Spleen (tissue), 7 donors: ENCODE data around the gene RORB.

Source experiments
- CTCF ChIP-seq, 11 experiments: fragments of 200-600 bp in 7 of 11; fragments of 450-650 bp in 4 of 11; sonication (generic) in 4 of 11; IDR thresholded peaks in 8 of 11; conservative IDR thresholded peaks in 3 of 11; 1 replicate in 7 of 11; 2 replicates in 4 of 11; pipeline versions ENCODE4 v1.4.0 to v1.8.0; 2016 to 2021; ENCODE audit warnings: antibody characterized with exemption in 11 of 11, inconsistent platforms in 4 of 11, mild to moderate bottlenecking in 1 of 11
- POLR2A ChIP-seq, 3 donors: fragments of 450-650 bp; IDR thresholded peaks; one replicate each; pipeline ENCODE4 v1.5.1; 2017; ENCODE audit warnings: antibody characterized with exemption in 3 of 3, mild to moderate bottlenecking in 1 of 3
- POLR2AphosphoS5 ChIP-seq, 3 donors: sonication (generic); formaldehyde crosslinking; IDR thresholded peaks; one replicate each; pipeline ENCODE4 v1.5.1; 2017; ENCODE audit warnings: antibody characterized with exemption in 3 of 3
- donor health status: DM: no; HTN: no; CAD: no; lungs with moderate emphysema.
- donor health status: DM: no; HTN: no; CAD: no.
- donor health status: DM: no; HTN: no; CAD: no.

- TF ChIP-seq CTCF (IDR thresholded peaks at IDR 0.05 in 8 of 11, conservative IDR thresholded peaks at IDR 0.05 in 3 of 11) (no peak), POLR2AphosphoS5 (IDR thresholded peaks at IDR 0.05) (no peak), POLR2A (IDR thresholded peaks at IDR 0.05) (no peak)
These were observed 238.6 kb downstream of the RORB start for GRCh38 chr9:74735761-74736160.
